HepG2 (cell line): Measurements from ENCODE around the gene HSPB9. TPM values are rescaled to one million over a fixed set of nuclear protein-coding genes. Genes with fewer than 3 reads are reported as not detected.

Source experiments
- ATAC-seq: fragments of 200-7000 bp; cut with Tn5 transposase; 3 replicates; pipeline ENCODE4 v1.9.1; 2020; ENCODE audit warnings: mild to moderate bottlenecking, moderate library complexity
- BruUV-seq: library from RNA; stranded (reverse); fragments of 400-500 nt; replicated peaks from 2 replicates; lab custom pipeline; 2021; lab: Mats Ljungman, UMichigan
- CTCF ChIA-PET: fragments of 300-600 bp; formaldehyde crosslinking; extraction: SDS; loops from one replicate; lab custom pipeline; 2021; ENCODE audit warnings: low total read pairs, inconsistent platforms, low intra/inter-chr PET ratio; lab: Yijun Ruan, JAX
- POLR2A ChIA-PET: fragments of 350-600 bp; sonication (Branson Sonifier 250); formaldehyde crosslinking; loops from one replicate; lab custom pipeline; 2020; ENCODE audit warnings: antibody characterized with exemption, inconsistent platforms; lab: Yijun Ruan, JAX
- DNase-seq: peaks from one replicate; pipeline ENCODE4 v3.0.0-alpha.2; 2015; ENCODE audit warnings: low spot score
- FAIRE-seq: peaks from 3 replicates; lab custom pipeline; 2011; peaks lifted over from hg19 to GRCh38; lab: Jason Lieb, UNC
- H2AFZ ChIP-seq: one replicate; pipeline ENCODE4 v1.6.1; 2011; ENCODE audit warnings: low read length, inconsistent platforms
- H3K27ac ChIP-seq: fragments of 300-600 bp; 3 replicates; pipeline ENCODE4 v1.8.0; 2011; ENCODE audit warnings: mixed run types, mild to moderate bottlenecking, mixed read lengths, low read length, inconsistent platforms; ENCODE audit not compliant: insufficient read depth; ENCODE audit errors: extremely low read length
- H3K27me3 ChIP-seq, 2 experiments: fragments of 200-600 bp in 1 of 2; 2 replicates in 1 of 2; 3 replicates in 1 of 2; pipeline versions ENCODE4 v1.6.0 to v1.8.0; 2011; ENCODE audit warnings: low read length in 2 of 2, mild to moderate bottlenecking in 2 of 2, moderate library complexity in 2 of 2, inconsistent platforms in 1 of 2; ENCODE audit not compliant: insufficient read depth in 2 of 2, control insufficient read depth in 1 of 2
- H3K36me3 ChIP-seq, 2 experiments: fragments of 200-600 bp in 1 of 2; replicated peaks in 1 of 2; 2 replicates in 1 of 2; 3 replicates in 1 of 2; pipeline versions ENCODE4 v1.5.1 to v1.8.0; 2011; ENCODE audit warnings: low read length in 2 of 2, inconsistent platforms in 1 of 2; ENCODE audit not compliant: insufficient read depth in 2 of 2, control insufficient read depth in 1 of 2
- H3K4me1 ChIP-seq: 2 replicates; pipeline ENCODE4 v1.5.1; 2012; ENCODE audit warnings: low read length, inconsistent platforms; ENCODE audit not compliant: insufficient read depth
- H3K4me2 ChIP-seq: 2 replicates; pipeline ENCODE4 v1.6.0; 2011; ENCODE audit warnings: low read depth, low read length, inconsistent platforms
- H3K4me3 ChIP-seq, 3 experiments: fragments of 200-600 bp in 1 of 3; sonication (generic), shearing (Covaris generic) in 1 of 3; replicated peaks in 1 of 3; 2 replicates each; pipeline ENCODE4 v1.5.1; 2011 to 2016; ENCODE audit warnings: low read length in 3 of 3, inconsistent platforms in 2 of 3, low read depth in 2 of 3, mild to moderate bottlenecking in 2 of 3, control low read depth in 1 of 3, mixed read lengths in 1 of 3; ENCODE audit not compliant: insufficient read depth in 1 of 3
- H3K79me2 ChIP-seq: one replicate; pipeline ENCODE4 v1.6.1; 2011; ENCODE audit warnings: low read length, inconsistent platforms; ENCODE audit not compliant: insufficient read depth
- H3K9ac ChIP-seq: 2 replicates; pipeline ENCODE4 v1.6.0; 2011; ENCODE audit warnings: mild to moderate bottlenecking, low read depth, low read length, inconsistent platforms; ENCODE audit not compliant: insufficient read depth
- H3K9me3 ChIP-seq: 2 replicates; pipeline ENCODE4 v1.5.1; 2012; ENCODE audit warnings: mild to moderate bottlenecking, low read length
- H4K20me1 ChIP-seq: 2 replicates; pipeline ENCODE4 v1.6.0; 2011; ENCODE audit warnings: inconsistent platforms, mild to moderate bottlenecking, low read length, moderate library complexity; ENCODE audit not compliant: insufficient read depth
- BRCA1 ChIP-seq: sonication (generic); formaldehyde crosslinking; IDR thresholded peaks from 2 replicates; pipeline ENCODE4 v1.4.0; 2020; ENCODE audit warnings: missing genetic modification reagents
- MYNN ChIP-seq: sonication (generic); formaldehyde crosslinking; IDR thresholded peaks from 2 replicates; pipeline ENCODE4 v1.4.0; 2020; ENCODE audit warnings: mild to moderate bottlenecking, low read depth, missing genetic modification reagents
- NFYC ChIP-seq: IDR thresholded peaks from 2 replicates; pipeline ENCODE4 v1.6.1; 2016; ENCODE audit warnings: missing genetic modification reagents, missing compliant biosample characterization
- XRCC5 ChIP-seq: fragments of 200-400 bp; formaldehyde crosslinking; optimal IDR thresholded peaks from 2 replicates; pipeline ENCODE3; 2017; ENCODE audit warnings: mild to moderate bottlenecking, low read length
- ZBTB8A ChIP-seq: sonication (generic); formaldehyde crosslinking; IDR thresholded peaks from 2 replicates; pipeline ENCODE4 v1.4.0; 2020; ENCODE audit warnings: mild to moderate bottlenecking, low read depth, missing genetic modification reagents, borderline replicate concordance
- ZGPAT ChIP-seq: IDR thresholded peaks from 2 replicates; pipeline ENCODE4 v1.6.1; 2016; ENCODE audit warnings: mild to moderate bottlenecking
- WGBS: methylation state at CpG from one replicate; pipeline ENCODE4 v1.1.6; 2017; ENCODE audit warnings: low lambda C conversion rate; 5-methylcytosine and 5-hydroxymethylcytosine counted together
- in situ Hi-C: cut with HindIII; loops from 2 replicates; pipeline ENCODE4 v1.10.0; 2017; ENCODE audit warnings: low pct_unique_long_range_greater_than_20kb; ENCODE audit not compliant: extremely low pct_ligation_motif_present
- intact Hi-C: fragments of 100-400 bp; cut with micrococcal nuclease; formaldehyde crosslinking; loops from one replicate; pipeline ENCODE4 v1.10.0; 2022; ENCODE audit not compliant: unreplicated experiment
- polyA plus RNA-seq, 8 experiments: library from polyadenylated mRNA; depleted of rRNA in 3 of 8; stranded (reverse) in 7 of 8; unstranded in 1 of 8; fragments of >200 nt; fragmentation: Illumina TruSeq in 4 of 8; extraction: Trizol in 4 of 8; gene quantifications; 2 replicates each; pipeline versions ENCODE4 v1.2.1 to v1.2.3, GENCODE V29; 2011 to 2016; ENCODE audit warnings: low read depth in 4 of 8, missing spikeins in 1 of 8, mixed read lengths in 1 of 8; ENCODE audit not compliant: insufficient read depth in 1 of 8
- total RNA-seq, 5 experiments: library from RNA; depleted of rRNA; stranded (reverse); fragments of >200 nt; fragmentation: Illumina TruSeq; extraction: Trizol; gene quantifications; 2 replicates each; pipeline ENCODE4 v1.2.3, GENCODE V29; 2016; ENCODE audit warnings: low read depth in 1 of 5
- TF ChIP-seq, protein P1 (sequence below): IDR thresholded peaks from 2 replicates; pipeline ENCODE4 v1.6.1; 2016; ENCODE audit warnings: control low read depth
- TF ChIP-seq, protein P2 (sequence below): sonication (generic); formaldehyde crosslinking; IDR thresholded peaks from 2 replicates; pipeline ENCODE4 v1.4.0; 2020; ENCODE audit warnings: mild to moderate bottlenecking, missing genetic modification reagents

The HSPB9 gene
- total and polyA plus RNA-seq, 2 of the 13 experiments (the other 11 are each of a cell fraction or from before 2014, with no cell fraction given), result 0.05 to 0.24 TPM

DNA sequence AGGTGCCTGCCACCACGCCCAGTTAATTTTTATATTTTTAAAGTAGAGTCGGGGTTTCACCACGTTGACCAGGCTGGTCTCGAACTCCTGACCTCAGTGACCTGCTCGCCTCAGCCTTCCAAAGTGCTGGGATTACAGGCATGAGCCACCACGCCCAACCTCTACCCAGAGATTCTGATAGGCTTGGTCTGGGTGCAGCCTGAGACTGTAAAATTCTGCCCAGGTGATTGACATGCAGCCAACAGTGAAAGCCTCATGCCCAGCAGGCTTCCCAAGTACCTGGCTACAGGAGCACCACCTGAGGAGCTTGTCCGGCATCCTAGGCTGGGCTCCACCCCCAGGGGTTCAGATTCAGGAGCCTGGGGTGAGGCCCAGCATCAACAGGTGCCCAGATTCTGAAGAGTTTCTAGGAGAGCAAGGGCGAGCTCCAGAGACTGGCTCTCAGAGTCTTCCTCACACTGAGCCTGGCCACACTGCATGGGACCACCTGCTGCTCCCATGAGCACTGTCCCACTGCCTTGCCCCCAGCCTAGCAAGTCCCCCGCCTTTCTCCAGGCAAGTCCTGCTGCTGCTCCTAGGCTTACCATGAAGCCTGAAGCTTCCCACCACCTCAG lies 41.0 kb upstream of the HSPB9 start:
- Histone ChIP-seq H3K36me3 (no peaks in the 10 kb centered on the region), H2AFZ (no peak overlapping the region), H3K4me3 (no peak overlapping the region), H3K79me2 (no peaks in the 10 kb centered on the region), H3K27ac (no peak overlapping the region), H3K27me3 (peaks cover 0 to 4% of the 10 kb centered on the region in 2 experiments; a peak in 1 of 5 replicates), H4K20me1 (no peaks in the 10 kb centered on the region), H3K9me3 (no peaks in the 10 kb centered on the region), H3K4me1 (peaks cover 50% of the 10 kb centered on the region), H3K4me2 (no peak overlapping the region), H3K9ac (no peak overlapping the region)
- BruUV-seq, result no TSS peak
- CTCF ChIA-PET, result no interaction called here
- FAIRE-seq (no peak), ATAC-seq (peak; percentile 45), DNase-seq (no peak)
- intact Hi-C loops, result no loop called here
- in situ Hi-C loops, result no loop called here
- 59% methylated on average over 9 of the region's 9 CpGs for WGBS
- POLR2A ChIA-PET, result no interaction called here
- TF ChIP-seq, protein P1, sequence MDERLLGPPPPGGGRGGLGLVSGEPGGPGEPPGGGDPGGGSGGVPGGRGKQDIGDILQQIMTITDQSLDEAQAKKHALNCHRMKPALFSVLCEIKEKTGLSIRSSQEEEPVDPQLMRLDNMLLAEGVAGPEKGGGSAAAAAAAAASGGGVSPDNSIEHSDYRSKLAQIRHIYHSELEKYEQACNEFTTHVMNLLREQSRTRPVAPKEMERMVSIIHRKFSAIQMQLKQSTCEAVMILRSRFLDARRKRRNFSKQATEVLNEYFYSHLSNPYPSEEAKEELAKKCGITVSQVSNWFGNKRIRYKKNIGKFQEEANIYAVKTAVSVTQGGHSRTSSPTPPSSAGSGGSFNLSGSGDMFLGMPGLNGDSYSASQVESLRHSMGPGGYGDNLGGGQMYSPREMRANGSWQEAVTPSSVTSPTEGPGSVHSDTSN (CRISPR knock-in tag), result peak; percentile 11; the same call in 1 of the 2 replicates
- TF ChIP-seq MYNN, result no peak

DNA sequence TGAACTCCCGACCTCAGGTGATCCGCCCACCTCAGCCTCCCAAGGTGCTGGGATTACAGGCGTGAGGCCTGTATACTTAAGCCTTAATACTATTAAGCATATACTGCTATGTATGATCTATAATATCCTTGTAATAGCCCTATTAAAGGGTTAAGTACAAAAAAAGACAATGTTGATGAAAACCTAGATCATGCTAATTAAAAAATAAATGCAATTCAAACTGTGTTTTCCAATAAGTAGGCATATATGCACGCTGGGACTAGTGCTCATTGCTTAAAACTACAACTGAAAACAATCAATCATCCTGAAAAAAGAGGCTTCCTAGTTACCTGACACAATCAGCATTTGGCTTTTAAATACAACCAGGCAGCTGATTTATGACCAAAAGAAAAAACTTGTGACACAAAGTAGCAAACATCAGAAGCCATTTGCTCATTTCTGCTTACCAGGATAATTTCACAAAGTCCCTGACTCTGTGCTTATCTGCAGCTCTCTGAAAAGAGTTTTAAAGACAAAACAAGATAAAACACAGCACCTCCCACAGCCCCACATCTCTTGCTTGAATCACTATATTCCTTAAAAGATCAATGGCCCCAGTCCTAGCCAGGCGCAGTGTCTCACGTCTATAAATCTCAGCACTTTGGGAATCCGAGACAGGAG lies 35.4 kb upstream of the HSPB9 start:
- no peaks in the 10 kb centered on the region for H3K27me3 ChIP-seq
- no peaks in the 10 kb centered on the region for H3K79me2 ChIP-seq
- peak overlapping the region; percentile 56 for H3K27ac ChIP-seq
- intact Hi-C loops (no loop called here), in situ Hi-C loops (no loop called here)
- FAIRE-seq (peak; percentile 48), DNase-seq (peak; percentile 69), ATAC-seq (peak; percentile 5; the same call in 1 of the 3 replicates)
- no peaks in the 10 kb centered on the region for H4K20me1 ChIP-seq
- peak overlapping the region; percentile 69 for H3K4me2 ChIP-seq
- peak overlapping the region in 2 of 3 experiments; percentile 0 to 6; a peak in 2 of 6 replicates for H3K4me3 ChIP-seq
- no TSS peak for BruUV-seq
- no peaks in the 10 kb centered on the region for H3K36me3 ChIP-seq
- no peak overlapping the region for H2AFZ ChIP-seq
- no peaks in the 10 kb centered on the region for H3K9me3 ChIP-seq
- H3K4me1 ChIP-seq, result peaks cover 52% of the 10 kb centered on the region
- CTCF ChIA-PET, result no interaction called here
- POLR2A ChIA-PET, result interaction anchor here (1.1 to 1.3 kb wide), 2 partner anchors 398 to 399 kb away, joined by 3 read pairs; no protein-coding TSS in a partner anchor
- WGBS, result 5% methylated on average over 7 of the region's 7 CpGs
- peak overlapping the region; percentile 32; the same call in 1 of the 2 replicates for H3K9ac ChIP-seq
- peak; percentile 46 for TF ChIP-seq XRCC5
- no peak for TF ChIP-seq ZGPAT (CRISPR knock-in tag)
- TF ChIP-seq BRCA1 (CRISPR knock-in tag), result no peak
- no peak for TF ChIP-seq ZBTB8A (CRISPR knock-in tag)
- TF ChIP-seq NFYC (CRISPR knock-in tag), result no peak
- TF ChIP-seq, protein P2, sequence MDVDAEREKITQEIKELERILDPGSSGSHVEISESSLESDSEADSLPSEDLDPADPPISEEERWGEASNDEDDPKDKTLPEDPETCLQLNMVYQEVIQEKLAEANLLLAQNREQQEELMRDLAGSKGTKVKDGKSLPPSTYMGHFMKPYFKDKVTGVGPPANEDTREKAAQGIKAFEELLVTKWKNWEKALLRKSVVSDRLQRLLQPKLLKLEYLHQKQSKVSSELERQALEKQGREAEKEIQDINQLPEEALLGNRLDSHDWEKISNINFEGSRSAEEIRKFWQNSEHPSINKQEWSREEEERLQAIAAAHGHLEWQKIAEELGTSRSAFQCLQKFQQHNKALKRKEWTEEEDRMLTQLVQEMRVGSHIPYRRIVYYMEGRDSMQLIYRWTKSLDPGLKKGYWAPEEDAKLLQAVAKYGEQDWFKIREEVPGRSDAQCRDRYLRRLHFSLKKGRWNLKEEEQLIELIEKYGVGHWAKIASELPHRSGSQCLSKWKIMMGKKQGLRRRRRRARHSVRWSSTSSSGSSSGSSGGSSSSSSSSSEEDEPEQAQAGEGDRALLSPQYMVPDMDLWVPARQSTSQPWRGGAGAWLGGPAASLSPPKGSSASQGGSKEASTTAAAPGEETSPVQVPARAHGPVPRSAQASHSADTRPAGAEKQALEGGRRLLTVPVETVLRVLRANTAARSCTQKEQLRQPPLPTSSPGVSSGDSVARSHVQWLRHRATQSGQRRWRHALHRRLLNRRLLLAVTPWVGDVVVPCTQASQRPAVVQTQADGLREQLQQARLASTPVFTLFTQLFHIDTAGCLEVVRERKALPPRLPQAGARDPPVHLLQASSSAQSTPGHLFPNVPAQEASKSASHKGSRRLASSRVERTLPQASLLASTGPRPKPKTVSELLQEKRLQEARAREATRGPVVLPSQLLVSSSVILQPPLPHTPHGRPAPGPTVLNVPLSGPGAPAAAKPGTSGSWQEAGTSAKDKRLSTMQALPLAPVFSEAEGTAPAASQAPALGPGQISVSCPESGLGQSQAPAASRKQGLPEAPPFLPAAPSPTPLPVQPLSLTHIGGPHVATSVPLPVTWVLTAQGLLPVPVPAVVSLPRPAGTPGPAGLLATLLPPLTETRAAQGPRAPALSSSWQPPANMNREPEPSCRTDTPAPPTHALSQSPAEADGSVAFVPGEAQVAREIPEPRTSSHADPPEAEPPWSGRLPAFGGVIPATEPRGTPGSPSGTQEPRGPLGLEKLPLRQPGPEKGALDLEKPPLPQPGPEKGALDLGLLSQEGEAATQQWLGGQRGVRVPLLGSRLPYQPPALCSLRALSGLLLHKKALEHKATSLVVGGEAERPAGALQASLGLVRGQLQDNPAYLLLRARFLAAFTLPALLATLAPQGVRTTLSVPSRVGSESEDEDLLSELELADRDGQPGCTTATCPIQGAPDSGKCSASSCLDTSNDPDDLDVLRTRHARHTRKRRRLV (CRISPR knock-in tag), result no peak
